22Rv1 (cell line): ENCODE results near the gene KCNF1.

Experiments used
- H3K27ac ChIP-seq: fragments of 450-650 bp; 2 replicates; pipeline ENCODE4 v1.5.1; 2017
- ZFX ChIP-seq: fragments of 450-650 bp; IDR thresholded peaks from 2 replicates; pipeline ENCODE4 v1.6.1; 2017; ENCODE audit warnings: antibody characterized with exemption, borderline replicate concordance
- TF ChIP-seq, protein P1 (sequence below): fragments of 450-650 bp; IDR thresholded peaks from 2 replicates; pipeline ENCODE4 v1.5.1; 2017; ENCODE audit warnings: mild to moderate bottlenecking

KCNF1 gene

DNA sequence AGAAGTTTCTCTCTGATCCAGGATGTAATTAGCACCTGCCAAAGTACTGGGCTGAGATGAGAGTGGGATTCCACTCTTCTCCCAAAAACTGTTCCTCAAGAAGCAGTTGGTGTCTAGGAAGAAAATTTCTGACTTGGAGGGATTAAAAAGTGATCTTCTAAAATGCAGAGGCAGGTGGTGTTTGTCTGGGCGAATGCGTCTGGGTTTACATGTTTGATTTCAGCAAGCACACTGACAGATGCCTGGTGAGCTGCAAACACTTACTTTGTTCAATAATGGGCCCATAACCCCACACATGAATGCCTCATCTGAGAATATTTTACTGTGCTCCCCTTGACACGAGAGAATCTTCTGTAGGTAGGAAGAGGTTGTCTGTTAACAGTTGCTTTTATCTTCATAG is 24.3 kb upstream of the KCNF1 start:
- TF ChIP-seq, protein P1, sequence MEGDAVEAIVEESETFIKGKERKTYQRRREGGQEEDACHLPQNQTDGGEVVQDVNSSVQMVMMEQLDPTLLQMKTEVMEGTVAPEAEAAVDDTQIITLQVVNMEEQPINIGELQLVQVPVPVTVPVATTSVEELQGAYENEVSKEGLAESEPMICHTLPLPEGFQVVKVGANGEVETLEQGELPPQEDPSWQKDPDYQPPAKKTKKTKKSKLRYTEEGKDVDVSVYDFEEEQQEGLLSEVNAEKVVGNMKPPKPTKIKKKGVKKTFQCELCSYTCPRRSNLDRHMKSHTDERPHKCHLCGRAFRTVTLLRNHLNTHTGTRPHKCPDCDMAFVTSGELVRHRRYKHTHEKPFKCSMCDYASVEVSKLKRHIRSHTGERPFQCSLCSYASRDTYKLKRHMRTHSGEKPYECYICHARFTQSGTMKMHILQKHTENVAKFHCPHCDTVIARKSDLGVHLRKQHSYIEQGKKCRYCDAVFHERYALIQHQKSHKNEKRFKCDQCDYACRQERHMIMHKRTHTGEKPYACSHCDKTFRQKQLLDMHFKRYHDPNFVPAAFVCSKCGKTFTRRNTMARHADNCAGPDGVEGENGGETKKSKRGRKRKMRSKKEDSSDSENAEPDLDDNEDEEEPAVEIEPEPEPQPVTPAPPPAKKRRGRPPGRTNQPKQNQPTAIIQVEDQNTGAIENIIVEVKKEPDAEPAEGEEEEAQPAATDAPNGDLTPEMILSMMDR = no peak
- no peak for TF ChIP-seq ZFX
- no peak overlapping the region for H3K27ac ChIP-seq

DNA sequence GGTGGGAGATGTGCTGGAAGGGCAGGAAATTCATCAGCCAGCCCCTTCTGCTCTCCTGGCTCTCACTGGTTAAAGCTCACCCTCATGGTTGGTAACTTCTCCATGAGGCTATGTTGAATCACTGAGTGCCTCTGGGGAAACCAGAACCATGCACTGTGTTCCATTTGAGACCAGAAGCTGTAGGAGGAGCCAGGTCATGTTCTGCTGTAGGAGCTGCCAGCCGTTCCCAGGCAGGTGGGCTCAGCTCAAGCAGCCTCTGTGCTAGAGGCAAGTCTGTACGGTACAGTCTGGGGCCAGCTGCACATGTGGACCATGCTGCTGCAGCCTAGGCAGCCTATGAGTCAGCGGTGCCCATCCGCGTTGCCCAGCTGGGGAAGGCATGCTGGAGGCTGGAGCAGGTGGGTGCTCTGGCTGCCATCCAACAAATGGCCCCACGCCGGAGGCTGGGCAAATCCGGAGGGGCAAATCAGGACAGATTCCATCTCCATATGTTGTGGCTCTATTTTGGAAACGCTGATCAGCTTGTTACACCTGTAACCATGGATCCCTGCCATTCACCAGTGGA is 22.0 kb upstream of the KCNF1 start:
- H3K27ac ChIP-seq = no peak overlapping the region
- TF ChIP-seq, protein P1 = no peak
- no peak for TF ChIP-seq ZFX

DNA sequence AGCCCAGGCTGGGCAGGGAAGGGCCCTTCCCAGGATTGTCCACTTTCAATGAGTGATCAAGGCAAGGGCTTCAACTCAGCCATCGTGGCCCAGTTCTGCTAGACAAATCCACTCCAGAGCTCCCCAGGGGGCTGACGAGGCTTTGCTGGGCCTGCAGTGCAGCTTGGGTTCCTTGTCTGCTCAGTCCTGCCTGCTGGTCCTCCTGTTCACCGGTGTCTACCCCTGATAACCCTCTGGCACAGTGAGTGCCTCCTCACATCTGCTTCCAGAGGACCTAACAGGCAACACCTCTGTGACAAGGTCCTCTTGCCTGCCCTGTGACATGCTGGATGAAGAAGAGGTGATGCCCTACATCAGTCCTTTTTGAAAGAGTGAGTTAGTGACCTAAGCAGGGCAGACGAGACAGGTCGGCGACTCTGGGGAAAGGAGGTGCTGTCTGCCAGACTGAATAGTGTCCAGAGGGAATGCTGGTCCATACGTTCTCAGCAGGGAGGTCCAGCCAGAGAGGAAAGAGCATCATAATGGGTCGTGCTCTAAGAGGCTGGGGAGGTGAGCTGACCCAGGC is 20.9 kb upstream of the KCNF1 start:
- TF ChIP-seq, protein P1 = no peak
- no peak for TF ChIP-seq ZFX
- H3K27ac ChIP-seq = no peak overlapping the region

DNA sequence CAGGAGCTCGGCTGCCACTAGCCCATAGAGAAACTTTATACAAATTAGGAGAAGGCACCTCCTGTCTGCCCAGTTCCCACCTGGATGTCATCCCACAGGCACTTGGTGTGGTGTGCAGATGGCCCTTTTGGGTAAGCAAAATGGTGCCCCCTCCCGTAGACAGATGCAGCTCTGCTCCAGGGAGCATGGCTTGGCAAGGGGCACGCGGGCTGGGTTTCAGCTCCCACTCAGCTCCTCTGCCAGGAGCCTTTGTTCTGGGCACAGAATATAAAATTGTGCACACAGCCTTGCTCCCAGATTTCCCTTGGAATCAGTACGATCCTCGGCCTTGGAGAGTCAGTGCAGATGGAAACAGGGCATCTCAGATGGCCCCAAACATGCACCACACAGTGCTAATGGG is 20.3 kb upstream of the KCNF1 start:
- no peak for TF ChIP-seq ZFX
- TF ChIP-seq, protein P1 = no peak
- no peak overlapping the region for H3K27ac ChIP-seq

DNA sequence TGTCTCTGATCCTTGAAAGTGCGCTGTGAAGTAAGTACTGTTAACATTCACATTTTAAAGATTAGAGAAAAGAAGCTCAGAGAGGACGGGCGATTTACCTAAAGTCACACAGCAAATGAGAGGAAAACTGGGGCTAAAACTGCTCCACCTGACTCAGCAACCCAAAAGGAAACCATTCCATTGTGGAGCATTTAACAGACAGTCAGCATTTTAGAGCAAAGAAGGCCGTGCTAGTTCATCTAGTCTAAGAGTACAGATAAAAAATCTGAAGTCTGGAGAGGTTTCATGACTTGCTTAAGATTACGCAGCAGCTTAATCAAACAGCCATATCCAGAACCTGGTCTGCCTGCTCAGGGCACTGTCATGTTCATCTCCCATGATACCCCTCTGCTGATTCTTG is 19.9 kb upstream of the KCNF1 start:
- TF ChIP-seq, protein P1 = no peak
- TF ChIP-seq ZFX = no peak
- no peak overlapping the region for H3K27ac ChIP-seq

DNA sequence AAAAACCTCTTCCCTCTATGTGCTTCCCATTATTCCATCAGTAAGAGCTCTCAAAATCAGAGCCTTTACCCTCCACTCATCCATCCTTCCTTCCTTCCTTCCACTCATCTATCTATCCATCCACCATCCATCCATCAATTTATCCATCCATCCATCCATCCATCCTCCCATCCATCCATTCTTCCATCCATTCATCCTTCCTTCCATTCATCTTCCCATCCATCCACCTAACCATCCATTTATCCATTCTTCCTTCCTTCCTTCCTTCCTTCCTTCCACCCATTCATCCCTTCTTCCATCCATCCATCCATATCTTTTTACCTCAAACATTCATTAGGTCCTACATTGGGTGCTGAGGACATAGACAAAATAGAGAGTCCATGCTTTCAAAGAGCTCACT is 19.4 kb upstream of the KCNF1 start:
- no peak overlapping the region for H3K27ac ChIP-seq
- no peak for TF ChIP-seq ZFX
- TF ChIP-seq, protein P1 = no peak

DNA sequence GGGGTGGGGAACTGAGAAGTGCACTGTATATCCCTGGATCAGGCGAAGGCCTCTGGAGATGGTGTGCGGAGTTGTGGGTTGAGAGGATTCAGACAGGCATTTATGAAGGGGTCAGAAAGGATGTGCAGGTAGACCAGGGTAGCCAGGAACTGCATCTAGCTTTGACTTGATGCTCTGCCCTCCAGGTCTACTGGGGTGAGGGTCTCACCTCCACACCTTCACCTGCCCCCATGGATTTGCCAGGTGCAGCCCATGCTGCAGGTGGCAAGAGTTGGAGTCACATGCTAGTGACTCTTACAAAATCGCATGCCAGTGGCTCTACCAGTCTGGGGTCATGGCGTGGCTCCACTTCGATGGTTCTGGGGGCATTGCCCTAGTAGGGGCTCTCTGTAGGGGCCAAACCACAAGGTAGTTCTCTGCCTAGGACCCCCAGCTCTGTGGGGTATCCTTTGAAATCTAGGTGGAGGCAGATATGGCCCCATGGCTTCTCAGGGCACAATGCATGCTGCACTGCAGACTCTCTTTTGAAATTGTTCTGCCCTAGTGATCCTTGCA is 18.9 kb upstream of the KCNF1 start:
- TF ChIP-seq, protein P1 = no peak
- no peak for TF ChIP-seq ZFX
- H3K27ac ChIP-seq = no peak overlapping the region
